Hematopoietic multipotent progenitor cell treated with erythropoietin and hydrocortisone succinate and interleukin-3 and kit ligand, for 8 days (in vitro differentiated cells): ENCODE data around the gene CACNA1D.
"Not testable (repeated sequence)": the region's sequence is repeated elsewhere in the genome, so short reads cannot be mapped to it uniquely, and the experiment has no call there.

ENCODE experiments used
- DNase-seq: peaks from one replicate; pipeline ENCODE4 v3.0.0-alpha.2; 2015

Gene CACNA1D

DNA sequence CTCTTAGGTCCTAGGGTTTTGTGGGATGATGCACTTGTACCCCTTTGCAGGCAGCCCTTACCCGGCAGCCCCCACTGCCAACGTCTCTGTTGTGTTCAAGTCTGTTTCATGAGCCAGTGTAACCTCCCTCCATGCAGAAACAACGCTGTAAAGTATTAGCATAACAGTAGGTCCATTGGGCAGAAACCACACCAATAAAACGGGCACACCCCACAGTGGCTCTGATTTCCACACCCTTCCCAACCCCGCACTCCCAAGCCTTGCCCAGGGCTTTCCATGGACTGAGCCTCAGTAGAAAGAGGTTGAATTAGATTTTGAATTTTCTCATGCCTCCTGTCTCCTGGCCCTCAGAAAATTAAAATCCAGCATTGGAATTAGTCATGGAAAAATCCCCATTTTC, 124.5 kb downstream of the CACNA1D start:
- DNase-seq, result no peak

DNA sequence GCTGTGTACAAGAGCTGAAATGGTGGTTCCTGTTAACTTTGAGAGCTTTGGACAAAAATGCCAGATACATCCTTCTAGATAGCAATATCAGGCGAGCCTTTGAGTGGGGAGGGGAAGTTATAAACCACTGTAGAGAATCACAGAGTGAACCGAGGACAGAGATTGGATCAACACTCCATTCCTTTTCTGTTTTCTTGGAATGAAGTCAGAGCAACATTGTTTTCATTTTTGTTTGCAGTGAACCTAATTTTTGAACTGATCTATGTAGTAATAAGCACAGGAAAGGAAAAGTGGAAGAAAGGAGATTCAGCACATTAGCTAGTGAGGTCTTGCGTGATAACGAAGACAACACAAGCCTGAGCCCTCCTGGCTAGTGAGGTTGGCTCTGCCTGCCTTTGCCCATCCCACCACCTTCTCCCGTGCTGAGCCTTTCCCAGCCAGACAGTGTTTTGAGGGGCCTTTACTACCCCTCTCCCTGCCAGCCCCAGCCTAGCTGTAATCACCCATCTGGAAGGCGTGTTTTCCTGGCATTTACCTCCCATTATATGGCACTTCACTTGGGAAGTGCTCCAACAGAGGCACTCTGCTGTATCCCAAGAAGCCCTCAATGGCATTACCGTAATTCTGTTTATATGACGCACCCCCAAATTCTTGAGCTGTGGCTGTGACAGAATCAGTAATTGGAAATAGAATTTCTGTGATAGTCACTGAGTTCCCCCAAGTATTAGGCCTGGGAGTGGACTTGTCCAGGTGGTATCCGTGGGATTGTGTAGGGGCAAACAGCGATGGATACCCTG, 129.8 kb downstream of the CACNA1D start:
- no peak for DNase-seq

DNA sequence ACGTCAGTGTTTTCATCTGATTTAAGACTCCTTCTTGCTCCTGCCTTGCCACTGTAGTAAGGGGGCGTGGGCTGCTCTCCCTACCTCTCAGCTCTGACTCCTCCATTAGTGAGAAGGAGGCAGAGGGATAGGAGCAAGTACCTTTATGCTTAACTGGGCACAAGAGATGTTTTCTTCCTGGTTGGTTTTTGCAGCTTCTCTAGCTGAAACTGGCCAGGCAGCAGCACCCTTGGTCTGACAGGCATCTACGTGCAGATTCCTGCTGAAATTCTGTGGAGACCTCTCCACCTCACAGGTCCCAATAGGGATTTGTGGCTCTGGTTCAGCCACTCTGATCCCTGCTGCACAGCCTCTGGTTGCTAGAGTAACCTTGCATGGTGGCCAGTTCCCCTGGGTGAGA, 132.5 kb downstream of the CACNA1D start:
- no peak for DNase-seq

- no peak for DNase-seq
Measured at GRCh38 chr3:53628536-53629401, 134.4 kb downstream of the CACNA1D start.

- no peak for DNase-seq
Measured at GRCh38 chr3:53629402-53629723, 135.0 kb downstream of the CACNA1D start.

- no peak for DNase-seq
Measured at GRCh38 chr3:53630547-53630946, 136.1 kb downstream of the CACNA1D start.

- DNase-seq, result no peak
Measured at GRCh38 chr3:53633197-53633787, 138.9 kb downstream of the CACNA1D start.

DNA sequence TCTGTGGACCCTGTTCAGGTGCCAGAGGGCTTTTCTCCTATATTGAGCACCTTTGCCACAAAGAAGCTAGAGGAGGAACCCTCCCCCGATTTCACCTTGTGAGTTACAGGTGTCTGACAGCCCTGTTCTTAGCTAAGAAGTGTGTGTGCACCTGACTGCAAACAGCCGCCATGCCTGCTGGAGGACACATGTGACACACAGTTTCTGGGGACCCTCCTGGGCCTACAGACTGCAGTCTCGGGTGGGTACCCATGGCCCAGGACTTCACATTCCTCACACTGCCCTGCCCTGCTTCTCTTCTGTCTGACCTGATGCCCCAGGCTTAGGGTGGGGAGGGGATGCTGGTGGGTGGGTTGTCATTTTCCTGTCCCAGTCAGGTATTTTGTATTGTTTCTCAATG, 140.6 kb downstream of the CACNA1D start:
- DNase-seq, result no peak

DNA sequence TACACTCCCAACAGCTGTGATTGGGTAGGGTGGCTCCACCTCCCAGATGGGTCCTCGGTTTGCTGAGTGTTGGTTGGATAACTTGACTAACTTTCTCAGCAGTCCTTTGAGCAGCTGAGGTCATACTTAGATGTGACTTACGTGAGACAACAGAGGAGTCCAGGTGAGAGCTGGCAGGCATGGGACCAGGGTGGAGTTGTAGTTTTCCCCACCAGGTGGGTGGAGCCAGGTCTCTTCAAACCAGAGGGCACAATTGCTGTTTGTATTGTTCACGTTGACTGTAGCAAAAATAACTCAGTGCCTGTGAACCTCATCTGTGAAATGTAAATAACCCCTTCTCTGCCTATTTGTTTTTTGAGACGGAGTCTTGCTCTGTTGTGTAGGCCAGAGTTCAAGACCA, 144.4 kb downstream of the CACNA1D start:
- DNase-seq, result not testable (repeated sequence)

DNA sequence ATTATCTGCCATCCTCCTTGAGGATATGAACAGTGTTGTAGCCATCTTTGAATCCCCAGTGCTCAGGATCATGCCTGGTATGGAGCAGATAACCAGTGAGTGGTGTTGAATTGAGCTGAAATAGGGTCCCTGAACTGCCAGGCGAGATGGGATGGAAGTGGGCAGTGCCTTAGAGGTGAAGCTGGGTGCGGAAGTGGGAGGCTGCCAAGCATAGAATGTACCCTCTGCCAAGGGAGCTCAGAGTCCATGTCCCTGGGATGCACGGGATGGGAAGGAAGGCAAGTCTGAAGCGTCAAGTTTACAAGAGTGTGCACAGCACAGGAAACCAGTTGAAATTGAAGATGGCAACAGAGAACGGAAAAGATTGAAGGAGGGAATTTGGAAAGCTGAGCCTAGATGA, 147.0 kb downstream of the CACNA1D start:
- DNase-seq, result no peak

DNA sequence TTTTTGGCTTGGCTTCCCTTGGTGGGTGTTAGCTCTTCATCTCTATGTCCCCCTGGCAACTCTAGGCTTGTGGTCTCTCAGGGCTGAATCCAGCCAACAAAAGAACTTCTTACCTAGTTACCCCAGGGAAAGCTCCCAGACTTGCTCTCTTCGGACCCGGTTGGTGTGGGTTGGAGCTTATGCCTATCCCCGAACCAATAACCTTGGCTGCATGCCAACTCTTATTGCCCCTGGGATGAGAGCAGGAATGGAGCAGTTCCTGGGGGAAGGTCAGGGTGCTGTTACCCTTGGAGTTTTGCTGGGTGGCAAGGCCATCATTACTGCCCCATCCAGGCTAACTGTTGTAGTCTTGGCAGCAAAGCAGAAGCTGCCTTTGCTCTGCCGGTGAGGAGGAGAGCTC, 147.8 kb downstream of the CACNA1D start:
- DNase-seq, result no peak

DNA sequence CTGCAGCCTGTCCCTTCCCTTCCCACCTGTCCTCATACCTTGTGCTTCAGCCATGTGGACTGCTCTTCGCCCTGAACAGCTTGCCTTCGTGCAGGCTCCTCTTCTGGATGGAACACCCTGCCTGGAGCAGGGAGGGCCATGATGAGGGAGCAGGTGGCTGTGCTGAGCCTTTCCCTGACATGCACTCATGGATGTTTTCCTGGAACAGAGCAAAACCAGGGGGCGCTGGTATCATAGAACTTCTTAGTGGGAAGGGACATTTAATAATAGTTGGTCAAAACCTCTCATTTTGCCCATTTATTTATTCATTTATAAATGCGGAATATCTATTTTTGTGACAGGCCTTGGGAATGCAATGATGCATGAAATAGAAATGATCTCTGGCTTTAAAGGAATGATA, 149.3 kb downstream of the CACNA1D start:
- no peak for DNase-seq

DNA sequence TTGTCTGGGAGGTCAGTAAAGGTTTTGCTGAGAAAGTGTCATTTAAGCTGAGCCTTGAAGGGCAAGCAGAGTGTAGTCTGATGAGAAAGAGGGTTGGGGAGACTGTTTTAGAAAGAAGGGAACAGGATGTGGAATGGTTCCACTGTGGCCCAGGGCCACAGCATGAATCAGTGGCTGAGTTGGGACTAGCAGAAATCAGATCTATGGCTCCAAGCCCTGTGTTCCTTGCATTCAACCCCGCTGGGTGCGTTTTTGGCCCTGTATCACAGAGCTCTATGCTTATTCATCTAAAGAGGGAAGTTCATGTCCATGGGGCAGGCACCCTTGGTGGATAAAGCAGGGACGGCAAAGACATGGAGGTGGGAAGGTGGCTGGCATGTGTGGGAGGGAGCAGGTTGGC, 151.3 kb downstream of the CACNA1D start:
- DNase-seq, result no peak

DNA sequence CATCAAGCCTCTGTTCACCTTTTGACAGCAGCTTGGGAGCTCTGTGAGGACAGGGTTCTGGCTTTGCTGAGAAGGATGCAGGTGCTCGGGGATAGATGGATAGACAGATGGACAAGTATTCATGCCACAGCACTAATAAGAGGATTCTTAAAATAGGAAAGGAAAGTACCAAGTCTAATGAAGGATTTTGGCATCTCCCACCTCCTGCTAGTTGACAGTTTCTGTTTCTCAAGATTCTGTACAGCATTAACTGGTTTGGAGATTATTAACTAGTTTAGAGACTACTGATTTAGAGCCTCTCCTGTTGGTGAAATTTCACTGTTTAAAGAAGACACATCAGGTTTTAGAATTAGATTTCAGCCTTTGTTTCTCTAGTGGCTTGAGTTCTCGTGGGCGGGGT, 152.3 kb downstream of the CACNA1D start:
- no peak for DNase-seq

DNA sequence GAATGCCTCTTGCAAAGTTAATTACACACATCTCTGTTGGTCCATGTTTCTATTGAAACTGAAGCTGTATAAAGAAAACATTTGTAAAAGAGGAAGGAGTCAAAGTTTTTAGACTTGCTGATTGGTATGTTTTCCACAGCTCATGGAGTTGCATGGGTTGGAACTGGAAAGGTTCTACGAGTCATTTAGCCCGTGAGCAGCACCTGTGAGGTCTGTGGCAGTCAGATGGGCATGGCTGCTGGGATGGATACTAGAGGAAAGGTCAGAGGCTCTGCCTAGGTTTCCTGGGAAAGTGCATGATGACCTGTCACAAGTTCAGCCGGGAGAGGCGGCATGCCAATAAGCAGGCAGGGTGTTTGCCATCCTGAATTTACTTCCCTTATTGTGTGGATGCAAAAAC, 155.4 kb downstream of the CACNA1D start:
- DNase-seq, result no peak

DNA sequence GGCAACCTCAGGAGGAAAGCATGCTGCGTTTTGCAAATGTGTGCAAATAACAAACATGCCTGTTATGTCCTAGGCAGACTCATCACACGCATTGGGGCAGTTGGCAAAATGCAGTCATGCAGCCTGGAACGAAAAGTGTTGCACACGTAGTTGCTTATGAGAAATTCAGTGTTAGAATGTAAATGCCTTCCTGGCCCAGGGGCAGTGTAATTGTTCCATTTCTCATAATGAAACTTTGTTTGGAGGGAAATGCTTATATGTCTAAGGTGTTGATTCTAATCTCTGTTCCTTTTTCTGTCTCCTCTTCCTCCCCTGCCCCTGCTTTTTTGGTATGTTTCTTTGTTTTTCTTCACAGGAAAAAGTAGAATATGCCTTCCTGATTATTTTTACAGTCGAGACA, 156.0 kb downstream of the CACNA1D start:
- no peak for DNase-seq

GRCh38 chr3:53650928-53651661, 156.7 kb downstream of the CACNA1D start:
- no peak for DNase-seq

DNA sequence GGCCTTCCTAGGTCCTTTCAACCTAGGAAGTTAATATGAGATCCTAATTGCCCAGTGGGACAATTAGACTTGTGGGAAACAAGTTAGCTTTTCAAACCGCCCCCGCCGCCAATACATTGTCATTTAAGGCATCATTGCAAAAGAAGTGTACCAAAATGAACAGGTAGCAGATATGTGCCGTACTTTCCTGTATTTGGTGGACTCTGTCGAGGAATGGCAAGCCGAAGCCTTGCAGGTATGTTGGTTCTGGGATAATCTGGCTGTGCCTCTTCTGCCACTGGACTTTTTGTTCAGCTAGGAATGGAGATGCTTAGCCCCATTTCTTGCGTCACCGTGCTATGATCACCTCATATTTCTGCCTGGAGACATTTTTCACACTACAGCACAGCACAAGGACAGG, 157.5 kb downstream of the CACNA1D start:
- DNase-seq, result no peak

GRCh38 chr3:53657651-53658050, 163.2 kb downstream of the CACNA1D start:
- DNase-seq, result no peak

DNA sequence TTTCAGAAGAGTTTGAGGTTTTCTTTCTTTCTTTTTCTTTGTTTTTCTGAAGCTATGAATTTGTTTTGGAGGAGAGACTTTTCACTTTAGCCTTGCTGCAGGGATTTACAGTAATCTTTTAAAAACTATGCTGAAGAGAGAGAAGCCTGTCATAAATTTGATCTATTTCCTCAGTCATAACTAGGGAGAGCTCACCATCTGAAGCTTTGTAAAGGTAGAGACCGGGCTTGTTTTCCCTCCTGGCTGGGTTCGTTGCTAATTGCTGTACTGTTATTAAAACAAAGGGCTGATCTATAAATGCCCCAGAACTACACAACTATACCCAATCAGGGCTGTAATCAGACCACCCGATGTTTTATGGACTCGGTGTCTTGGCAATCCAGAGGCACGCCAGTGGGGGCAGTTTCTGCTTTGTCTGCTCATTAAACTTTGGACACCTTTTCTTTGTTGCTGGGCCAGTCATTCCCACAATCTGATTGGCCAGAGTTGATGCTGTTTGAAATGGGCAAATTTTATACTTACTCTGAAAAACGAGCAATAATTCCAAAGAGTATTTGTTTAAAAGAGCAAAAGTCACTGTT, 164.3 kb downstream of the CACNA1D start:
- DNase-seq, result no peak

DNA sequence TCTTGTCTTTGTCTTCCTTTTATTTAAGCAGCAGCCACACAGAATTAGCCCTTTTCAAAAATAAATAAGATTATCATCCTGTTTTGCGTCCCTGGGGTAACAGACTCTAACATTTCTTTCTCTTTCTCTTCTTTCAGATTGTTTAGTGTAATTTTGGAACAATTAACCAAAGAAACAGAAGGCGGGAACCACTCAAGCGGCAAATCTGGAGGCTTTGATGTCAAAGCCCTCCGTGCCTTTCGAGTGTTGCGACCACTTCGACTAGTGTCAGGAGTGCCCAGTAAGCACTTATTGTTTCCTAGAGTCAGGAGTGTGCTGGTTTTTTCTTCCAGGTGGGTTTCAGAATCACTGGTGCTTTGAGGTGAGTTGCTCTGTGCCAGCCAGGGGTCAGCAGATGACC, 165.6 kb downstream of the CACNA1D start:
- no peak for DNase-seq

DNA sequence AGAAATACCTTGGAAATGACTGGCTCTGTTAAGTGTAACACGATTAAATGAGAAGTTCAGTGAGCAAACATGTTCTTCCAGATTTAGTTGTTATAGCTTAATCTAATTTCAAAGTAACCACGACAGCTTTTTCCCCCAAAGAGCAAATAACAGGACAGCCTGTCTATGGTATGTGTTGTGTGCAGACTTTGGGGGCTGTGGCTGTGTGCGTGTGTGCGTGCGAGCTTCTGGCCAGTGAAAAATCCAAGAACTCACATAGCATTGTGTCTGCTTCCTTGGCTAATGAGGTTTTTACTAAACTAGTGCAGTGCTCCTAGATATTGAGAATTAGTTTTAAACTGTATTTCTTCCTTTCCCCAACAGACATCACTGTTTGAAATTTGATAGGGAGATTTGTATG, 167.1 kb downstream of the CACNA1D start:
- DNase-seq, result no peak

DNA sequence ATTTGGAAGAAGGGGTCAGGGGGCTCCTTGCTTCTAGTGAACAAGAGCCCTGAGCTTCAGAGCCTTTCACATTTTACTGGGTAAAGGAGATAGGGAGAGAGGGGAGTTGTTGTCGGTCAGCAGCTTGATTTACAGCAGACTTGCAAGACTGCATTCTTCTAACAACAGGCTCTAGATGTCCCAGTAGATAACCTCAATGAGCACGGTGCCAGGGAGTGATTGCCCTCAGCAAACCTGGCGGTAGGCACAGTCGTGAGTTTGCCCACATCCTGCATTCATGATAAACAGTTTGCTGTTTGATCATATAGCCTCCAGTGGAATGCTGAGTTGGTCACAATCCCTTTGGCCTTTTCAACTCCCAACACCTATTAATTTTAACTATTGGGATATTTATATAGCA, 170.4 kb downstream of the CACNA1D start:
- DNase-seq, result not testable (repeated sequence)
